ENCODE results near the gene PET117.
"Not testable (repeated sequence)": the region's sequence is repeated elsewhere in the genome, so short reads cannot be mapped to it uniquely, and the experiment has no call there.

The PET117 gene, protein sequence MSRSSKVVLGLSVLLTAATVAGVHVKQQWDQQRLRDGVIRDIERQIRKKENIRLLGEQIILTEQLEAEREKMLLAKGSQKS

GRCh38 chr20:18137412-18138265 lies at the start of gene PET117, which contains the start of gene KAT14:
TSS of gene PET117 (plus strand) at chr20:18137863. CDS start at chr20:18137956, 93 bp downstream.
TSS of gene KAT14 (plus strand) at chr20:18137863. CDS start at chr20:18142661, 4,798 bp downstream.
- peak; percentile 87 to 88 for DNase-seq

GRCh38 chr20:18088298-18088697 lies 49.4 kb upstream of the PET117 start:
- not testable (repeated sequence) for DNase-seq

DNA sequence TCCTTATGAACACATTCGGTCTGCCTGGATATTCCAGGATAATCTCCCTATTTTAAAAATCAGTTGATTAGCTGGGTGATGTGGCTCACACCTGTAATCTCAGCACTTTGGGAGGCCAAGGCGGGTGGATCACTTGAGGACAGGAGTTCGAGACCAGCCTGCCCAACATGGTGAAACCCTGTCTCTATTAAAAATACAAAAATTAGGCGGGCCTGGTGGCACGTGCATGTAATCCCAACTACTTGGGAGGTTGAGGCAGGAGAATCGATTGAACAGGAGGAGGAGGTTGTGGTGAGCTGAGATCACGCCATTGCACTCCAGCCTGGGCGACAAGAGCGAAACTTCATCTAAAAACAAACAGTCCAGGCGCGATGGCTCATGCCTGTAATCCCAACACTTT lies 48.8 kb upstream of the PET117 start:
- DNase-seq, result not testable (repeated sequence)

DNA sequence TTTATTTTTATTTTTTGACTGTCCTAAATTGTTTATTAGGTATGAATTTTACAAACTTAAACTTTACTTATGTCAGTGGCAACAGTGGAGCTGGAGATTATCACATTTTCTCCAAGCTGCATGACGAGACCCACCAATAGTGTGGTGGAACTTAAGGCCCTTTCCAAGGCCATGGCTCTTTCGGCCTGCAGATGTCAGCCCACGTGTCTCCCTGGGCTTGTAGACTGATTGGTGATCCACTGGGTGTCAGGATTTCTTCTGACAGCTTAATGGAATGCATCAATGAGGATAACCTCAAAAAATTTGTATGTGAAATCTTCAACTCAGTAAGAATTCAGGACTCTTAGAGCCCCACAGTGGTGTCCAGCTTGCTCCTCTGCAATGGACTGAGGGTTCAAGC lies 47.6 kb upstream of the PET117 start:
- no peak for DNase-seq

DNA sequence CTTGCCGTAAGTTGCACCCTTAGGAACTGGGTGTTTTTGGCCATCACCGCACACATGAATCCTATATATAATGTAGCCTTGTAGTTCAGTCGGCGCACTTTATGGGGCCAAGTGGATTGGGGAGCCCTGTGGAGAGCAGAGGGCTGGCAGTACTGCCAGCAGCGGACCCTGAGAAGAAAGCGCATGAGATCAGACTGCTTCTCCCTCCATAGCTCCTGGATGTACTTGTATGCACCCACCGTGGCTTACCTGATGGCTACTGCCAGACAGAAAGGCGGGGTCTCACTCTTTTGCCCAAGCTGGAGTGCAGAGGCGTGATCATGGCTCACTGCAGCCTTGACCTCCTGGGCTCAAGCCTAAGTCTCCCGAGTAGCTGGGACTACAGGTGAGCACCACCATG lies 47.2 kb upstream of the PET117 start:
- no peak for DNase-seq

DNA sequence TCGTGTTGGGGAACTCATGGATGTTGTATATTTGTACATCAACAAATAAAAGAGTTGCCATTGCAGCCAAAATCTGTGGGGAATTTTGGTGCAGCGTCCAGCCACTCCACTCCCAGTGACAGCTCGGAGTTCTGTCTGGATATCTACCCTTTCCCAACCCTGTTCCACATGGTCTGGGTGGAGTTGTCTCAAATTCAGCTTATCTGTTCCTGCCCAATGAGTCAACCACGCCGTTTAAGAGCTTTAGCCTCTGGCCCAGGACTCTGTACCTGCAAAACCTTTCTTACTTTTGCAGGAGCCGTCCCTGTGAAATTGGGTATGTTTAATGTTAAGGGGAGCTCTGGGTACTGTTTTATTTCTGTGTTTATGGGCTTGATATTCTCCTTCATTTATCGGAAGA lies 46.0 kb upstream of the PET117 start:
- DNase-seq, result no peak

- DNase-seq, result no peak
These were observed 44.8 kb upstream of the PET117 start for GRCh38 chr20:18092890-18093289.

DNA sequence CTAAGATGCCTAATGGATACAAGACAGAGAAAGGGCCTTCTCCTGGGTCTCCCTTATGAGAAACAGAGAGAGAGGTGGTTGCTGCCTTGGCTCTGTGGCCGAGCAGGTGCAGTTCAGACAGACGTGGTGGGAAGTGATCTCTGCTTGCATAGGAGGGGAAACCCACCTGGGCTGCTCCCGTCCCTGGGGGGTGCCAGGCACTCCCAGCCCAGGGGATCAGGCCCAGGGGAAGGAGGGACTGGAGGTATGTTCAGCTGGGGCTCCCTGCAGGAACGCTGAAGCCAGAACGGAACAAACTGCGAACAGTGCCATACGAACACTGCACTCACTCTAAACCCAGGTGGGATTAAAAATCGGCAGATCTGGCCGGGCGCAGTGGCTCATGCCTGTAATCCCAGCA lies 44.3 kb upstream of the PET117 start:
- no peak for DNase-seq

- DNase-seq, result no peak
These were observed 43.5 kb upstream of the PET117 start for GRCh38 chr20:18094191-18094590.

GRCh38 chr20:18100569-18100968 lies 37.1 kb upstream of the PET117 start:
- not testable (repeated sequence) for DNase-seq

DNA sequence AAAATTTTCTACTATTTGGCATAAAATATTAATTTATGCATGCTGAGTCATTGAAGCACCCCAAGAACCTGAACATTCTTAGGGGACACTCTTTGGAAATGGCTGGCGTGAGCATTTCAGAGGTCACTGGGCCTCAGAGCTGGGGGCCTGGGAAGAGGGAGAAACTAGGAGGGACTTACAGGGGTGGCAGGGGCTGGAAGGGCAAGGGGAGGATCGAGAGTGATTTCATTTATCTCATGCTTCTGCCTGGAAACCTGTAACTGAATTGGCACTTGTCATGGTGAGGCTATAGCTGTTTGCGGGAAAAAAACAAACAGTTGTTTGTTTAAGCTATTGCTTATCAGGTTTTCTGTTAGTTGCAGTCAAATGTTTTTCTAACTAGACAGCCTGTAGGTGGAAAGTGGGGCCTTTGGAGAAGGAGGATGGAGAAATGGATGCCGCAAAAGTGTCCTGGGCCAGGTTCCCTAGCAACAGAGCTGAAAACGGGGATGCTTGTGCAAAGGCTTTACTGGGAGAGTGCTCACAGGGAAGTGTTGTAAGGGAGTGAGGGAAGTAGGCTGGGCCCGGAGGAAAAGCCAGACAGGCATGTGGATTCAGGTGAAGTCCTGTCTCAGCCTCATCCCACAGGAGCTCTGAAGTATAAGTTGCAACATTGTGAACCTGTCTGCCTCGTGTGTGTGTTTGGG lies 36.4 kb upstream of the PET117 start:
- DNase-seq, result no peak

- DNase-seq, result no peak
These were observed 34.2 kb upstream of the PET117 start for GRCh38 chr20:18103497-18103896.

DNA sequence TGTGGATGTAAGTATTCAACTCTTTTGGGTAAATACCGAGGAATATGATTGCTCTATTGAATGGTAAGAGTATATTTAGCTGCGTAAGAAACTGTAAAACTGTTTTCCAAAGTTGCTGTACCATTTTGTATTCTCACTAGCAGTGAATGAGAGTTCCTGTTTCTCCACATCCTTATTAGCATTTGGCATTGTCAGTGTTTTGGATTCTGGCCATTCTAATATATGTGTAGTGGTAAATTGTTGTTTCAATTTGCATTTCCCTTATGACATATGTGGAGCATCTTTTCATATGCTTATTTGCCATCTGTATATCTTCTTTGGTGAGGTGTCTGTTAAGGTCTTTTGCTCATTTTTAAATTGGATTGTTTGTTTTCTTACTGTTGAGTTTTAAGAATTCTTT lies 29.3 kb upstream of the PET117 start:
- no peak for DNase-seq

GRCh38 chr20:18128574-18128973 lies 9.1 kb upstream of the PET117 start:
- DNase-seq, result not testable (repeated sequence)

- no peak for DNase-seq
These were observed 5.0 kb upstream of the PET117 start for GRCh38 chr20:18132663-18133062.

GRCh38 chr20:18133962-18134361 lies 3.7 kb upstream of the PET117 start:
- no peak for DNase-seq

DNA sequence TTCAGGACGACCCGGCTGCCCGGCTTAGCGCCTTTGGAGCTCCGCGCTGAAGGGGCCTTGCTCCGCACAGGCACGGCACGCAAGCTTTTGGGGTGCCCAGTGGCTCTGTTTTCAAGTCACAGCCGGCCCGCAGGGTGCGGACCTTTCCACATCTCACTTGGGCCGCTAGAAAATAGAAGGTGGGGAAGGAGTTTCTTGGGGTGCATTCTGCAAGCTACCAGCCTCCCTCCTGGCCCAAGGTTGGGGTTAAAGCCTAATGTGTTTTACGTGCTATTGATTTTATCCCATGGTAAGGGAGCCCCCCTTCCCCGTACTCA lies 561 bp downstream of the PET117 start:
- no peak for DNase-seq

DNA sequence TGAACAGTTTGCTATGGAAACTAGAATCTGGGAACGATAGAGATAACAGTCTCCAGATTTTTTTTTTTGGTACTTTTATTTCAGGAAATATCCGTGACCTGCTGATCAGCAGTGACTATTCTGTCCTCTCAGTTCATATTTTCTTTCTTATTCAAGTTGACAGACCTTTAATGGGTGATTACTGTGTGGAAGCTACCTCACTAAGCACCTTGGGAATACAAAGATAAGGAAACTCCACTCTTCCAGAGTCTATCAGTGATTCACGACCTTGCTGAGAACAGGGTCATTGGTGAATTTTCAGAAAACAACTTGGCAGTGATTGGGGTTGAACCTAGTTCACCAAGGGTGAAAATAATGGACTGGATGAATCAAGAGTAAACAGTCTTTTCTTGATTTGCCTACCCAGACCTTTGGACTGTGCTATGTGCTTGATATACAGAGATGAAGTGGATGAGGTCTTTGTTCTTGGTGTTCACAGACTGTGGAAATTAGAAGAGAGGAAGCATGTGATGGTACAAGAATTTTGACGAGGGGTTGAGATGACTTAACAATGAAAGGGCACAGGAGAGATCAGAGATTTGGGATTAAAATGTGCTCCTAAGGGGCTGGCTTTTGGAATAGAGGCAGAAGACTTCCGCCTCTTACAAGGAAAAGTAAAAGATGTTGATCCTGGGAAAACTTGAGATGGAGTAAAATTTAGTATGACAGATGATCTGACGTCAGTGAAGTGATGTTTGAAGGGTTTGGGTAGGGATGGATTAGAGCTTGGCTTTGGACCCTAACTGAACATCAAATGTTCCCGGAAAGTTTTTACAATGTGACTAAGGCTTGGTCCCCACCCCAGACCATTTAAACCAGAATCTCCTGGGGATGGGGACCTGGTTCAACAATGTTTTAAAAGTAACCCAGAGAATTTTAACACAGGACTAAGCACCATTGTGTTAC lies 1.2 kb downstream of the PET117 start:
- DNase-seq, result no peak

DNA sequence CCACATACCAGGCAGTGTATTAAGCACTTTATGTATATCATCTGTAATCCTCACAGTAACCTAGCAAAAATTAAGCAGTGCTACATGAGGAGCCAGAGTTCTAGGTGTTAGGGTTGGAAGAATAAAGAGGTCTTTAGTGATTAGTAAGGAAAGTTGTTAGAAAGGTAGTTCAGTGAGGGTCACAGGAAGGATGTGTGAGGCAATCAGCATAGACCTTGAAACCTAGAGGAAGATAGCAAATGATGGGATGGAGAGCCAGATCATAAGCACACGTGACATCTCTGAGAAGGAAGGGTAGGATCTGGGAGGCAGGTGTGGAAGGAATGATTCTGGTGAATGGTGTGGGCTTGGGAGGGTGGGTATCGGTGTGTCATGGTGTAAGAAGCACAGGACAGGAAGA lies 2.2 kb downstream of the PET117 start:
- DNase-seq, result no peak

GRCh38 chr20:18144541-18145099 lies 7.0 kb downstream of the PET117 start:
- no peak for DNase-seq

- DNase-seq, result no peak
These were observed 16.7 kb downstream of the PET117 start for GRCh38 chr20:18154342-18154741.

DNA sequence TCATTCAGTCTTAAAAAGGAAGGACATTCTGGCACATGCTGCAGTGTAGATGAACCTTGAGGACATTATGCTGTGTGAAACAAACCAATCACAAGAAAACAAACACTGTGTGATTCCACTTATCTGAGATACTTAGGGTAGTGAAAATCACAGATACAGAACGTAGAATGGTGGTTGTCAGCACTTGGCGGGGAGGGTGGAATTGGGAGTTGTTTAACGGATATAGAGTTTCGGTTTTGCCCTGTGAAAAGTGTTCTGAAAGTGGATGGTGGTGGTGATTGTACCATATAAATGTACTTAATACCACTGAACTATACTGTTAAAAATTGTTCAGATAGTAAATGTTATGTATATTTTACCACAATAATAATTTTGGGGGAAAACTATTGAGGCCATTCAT lies 18.4 kb downstream of the PET117 start:
- no peak for DNase-seq

DNA sequence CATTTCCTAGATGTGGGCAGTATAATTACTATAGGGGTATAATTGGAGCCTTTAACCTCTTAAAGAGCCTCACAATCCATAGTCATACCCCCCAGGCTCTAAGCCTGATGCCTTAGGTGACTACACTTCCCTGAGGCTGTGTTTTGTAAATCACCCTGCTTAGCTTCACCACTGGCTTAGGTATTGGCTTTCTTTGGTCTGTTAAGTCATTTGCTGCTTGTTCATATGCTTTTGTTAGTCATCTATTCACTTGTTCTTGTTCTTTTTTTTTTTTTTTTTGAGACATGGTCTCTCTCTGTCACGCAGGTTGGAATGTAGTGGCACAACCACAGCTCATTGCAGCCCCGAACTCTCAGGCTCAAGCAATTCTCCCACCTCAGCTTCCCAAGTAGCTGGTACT lies 26.7 kb downstream of the PET117 start:
- DNase-seq, result no peak

Measured in activated CD4-positive, alpha-beta T cell treated with anti-CD3 and anti-CD28 coated beads, Interleukin-2, amount 50 U/mL, for 4 hours (primary cell).